22Rv1 (cell line): ENCODE results near the gene NDUFS6.

Source experiments
- H3K27ac ChIP-seq: fragments of 450-650 bp; 2 replicates; pipeline ENCODE4 v1.5.1; 2017
- CTCF ChIP-seq: fragments of 450-650 bp; IDR thresholded peaks from 2 replicates; pipeline ENCODE4 v1.5.1; 2017; ENCODE audit warnings: mild to moderate bottlenecking
- ZFX ChIP-seq: fragments of 450-650 bp; IDR thresholded peaks from 2 replicates; pipeline ENCODE4 v1.6.1; 2017; ENCODE audit warnings: antibody characterized with exemption, borderline replicate concordance

Gene NDUFS6

DNA sequence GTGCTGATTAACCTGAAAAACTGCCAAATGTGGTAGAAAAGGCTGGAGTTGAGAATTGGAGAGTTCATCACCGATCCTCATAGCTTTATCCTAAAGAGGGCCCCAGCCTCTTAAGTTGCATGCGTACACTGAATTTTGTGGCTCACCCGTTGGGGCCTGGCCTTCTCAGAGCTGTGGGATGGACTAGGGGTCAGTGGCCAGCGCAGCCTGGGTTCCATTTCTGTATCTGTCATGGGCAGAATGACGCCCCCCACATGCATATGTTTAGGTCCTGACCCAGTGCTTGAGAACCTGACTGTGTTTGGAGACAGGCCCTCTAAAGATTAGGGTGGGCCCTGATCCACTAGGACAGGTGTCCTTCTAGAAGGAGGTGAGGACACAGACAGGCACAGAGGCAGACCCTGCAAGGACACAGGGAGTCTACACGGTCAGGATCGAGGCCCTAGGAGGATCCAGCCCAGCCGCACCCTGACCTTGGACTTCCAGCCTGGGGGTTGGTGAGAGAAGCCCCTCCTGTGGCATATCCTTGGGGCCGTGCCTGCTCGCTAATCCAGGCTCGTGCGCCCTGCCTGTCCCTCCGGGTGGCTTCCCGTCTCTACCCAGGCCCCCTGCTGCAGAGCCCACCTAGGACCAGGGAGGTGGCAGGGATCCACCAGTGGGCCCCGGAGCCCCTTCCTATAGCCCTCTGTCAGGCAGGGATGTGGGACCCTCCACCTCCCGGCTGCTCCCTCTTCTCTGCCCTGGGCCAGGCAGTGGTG lies 32.2 kb downstream of the NDUFS6 start:
- H3K27ac ChIP-seq = no peak overlapping the region
- TF ChIP-seq ZFX (no peak), CTCF (no peak)

DNA sequence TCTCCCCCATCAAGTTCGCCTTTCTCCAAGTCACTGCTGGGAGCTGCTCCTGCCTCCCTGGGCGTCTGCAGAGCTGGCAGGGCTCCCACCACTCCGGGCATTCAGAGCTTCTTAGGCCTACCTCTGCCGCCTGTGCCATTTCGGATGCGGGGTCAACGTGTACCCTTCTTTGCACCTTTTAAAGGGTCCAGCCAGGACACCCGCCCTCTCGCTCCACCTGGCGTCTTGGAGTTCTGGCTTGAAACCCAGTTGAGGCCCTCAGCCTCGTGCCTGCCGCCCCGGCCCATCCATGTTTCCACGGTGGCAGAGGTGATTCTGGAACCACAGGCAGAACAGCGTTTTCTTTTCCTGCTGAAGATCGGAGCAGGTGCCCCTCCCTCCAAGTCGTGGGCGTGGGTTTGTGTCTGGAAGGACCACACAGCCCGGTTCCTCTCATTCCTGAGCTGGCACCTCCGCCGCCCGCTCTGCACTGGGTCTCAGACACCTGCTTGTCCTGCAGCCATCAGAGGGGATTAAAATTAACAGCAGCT lies 32.9 kb downstream of the NDUFS6 start:
- H3K27ac ChIP-seq = no peak overlapping the region
- TF ChIP-seq ZFX (no peak), CTCF (no peak)

- no peak for TF ChIP-seq CTCF
- no peak overlapping the region for H3K27ac ChIP-seq
Observed at GRCh38 chr5:1834721-1835429, 33.7 kb downstream of the NDUFS6 start.

DNA sequence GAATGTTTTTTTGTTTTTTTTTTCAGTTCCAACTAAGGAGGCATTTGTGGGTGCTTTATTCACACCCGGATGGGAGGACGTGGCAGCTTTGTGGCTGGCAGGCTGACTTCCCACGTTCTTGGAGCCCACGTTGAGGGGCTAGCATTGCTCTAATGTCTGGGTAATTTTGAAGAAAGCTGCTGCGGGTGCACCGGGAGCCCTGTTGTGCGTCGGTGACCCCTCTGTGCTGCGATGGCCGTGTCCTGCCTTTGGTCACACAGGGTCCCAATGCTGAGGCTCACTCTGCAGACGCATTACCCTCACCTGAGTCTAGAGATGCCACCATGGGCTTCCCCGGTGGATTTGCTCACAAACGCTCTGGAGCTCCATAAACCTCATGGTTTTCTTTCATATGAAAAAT lies 34.2 kb downstream of the NDUFS6 start:
- H3K27ac ChIP-seq = no peak overlapping the region
- TF ChIP-seq CTCF = no peak
- TF ChIP-seq ZFX = no peak

- no peak overlapping the region for H3K27ac ChIP-seq
- TF ChIP-seq CTCF = no peak
- TF ChIP-seq ZFX = no peak
Observed at GRCh38 chr5:1836176-1836890, 35.1 kb downstream of the NDUFS6 start.

DNA sequence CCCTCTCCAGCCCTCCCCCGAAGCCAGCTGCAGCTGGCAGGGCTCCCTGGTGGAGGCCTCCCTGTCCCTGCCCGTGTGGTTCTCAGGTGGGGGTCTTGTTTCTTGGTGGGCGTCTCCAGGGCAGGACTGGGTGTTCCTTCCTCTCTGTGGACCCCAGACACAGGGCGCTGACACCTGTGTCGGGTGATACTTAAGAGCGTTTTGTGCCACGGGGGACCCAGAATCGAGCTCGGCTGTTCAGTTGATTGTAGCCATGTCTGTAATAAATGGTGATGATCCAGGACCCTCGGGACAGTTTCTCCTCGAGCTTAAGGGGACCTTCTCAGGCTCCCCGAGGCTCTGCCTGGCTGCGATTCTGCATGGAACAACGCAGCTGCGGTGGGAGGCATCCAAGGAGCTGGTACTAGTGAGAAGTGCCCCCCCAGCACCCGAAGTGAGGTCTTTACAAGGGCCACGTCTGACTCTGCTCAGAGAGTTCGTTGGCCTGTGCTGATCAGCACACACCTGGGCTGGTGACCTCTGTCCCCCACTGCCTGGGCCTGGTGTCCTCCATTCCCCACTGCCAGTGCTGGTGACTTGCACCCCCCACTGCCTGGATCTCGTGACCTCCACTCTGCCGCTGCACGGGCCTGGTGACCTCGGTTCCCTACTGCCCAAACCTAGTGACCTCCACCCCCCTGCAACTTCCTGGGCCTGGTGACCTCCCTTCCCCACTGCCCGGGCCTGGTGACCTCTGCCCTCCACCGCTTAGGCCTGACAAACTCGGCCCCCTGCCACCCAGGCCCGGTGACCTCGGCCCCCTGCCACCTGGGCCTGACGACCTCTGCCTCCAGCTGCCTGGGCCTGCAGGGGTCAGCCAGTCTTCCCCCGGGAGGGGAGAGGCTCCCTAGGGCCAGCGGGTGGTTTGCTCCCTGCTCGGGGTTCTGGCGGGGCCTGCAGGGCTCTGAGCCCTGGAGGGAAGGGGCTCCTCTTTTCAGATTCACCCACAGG lies 36.0 kb downstream of the NDUFS6 start:
- no peak for TF ChIP-seq CTCF
- TF ChIP-seq ZFX = no peak
- no peak overlapping the region for H3K27ac ChIP-seq
